NCI-H446 treated with DMSO at 0.1 percent for 48 hours (cell line): ENCODE results near the gene EFNB3.
A peak's percentile ranks its signal among the peaks of the same experiment; 100 is the strongest.

Source experiments
- DNase-seq: peaks from one replicate; lab custom pipeline; 2025; lab: John Stamatoyannopoulos, UW

The EFNB3 gene

GRCh38 chr17:7700510-7700909 is 4.5 kb upstream of the EFNB3 start:
- DNase-seq, result no peak

GRCh38 chr17:7701681-7702080 is 3.3 kb upstream of the EFNB3 start:
- no peak for DNase-seq

- DNase-seq, result no peak
These were observed 2.2 kb upstream of the EFNB3 start for GRCh38 chr17:7702776-7703175.

GRCh38 chr17:7703584-7704479 is 1.2 kb upstream of the EFNB3 start:
- no peak for DNase-seq

- no peak for DNase-seq
These were observed 560 bp downstream of the EFNB3 start for GRCh38 chr17:7705269-7706255.

- DNase-seq, result no peak
These were observed 1.8 kb downstream of the EFNB3 start for GRCh38 chr17:7706631-7707354.

GRCh38 chr17:7707446-7707845 is 2.4 kb downstream of the EFNB3 start:
- DNase-seq, result no peak

- no peak for DNase-seq
These were observed 3.1 kb downstream of the EFNB3 start for GRCh38 chr17:7707858-7708750.

- no peak for DNase-seq
These were observed 4.0 kb downstream of the EFNB3 start for GRCh38 chr17:7709031-7709430.

GRCh38 chr17:7710301-7710700 is 5.3 kb downstream of the EFNB3 start:
- DNase-seq, result no peak

- no peak for DNase-seq
These were observed 6.2 kb downstream of the EFNB3 start for GRCh38 chr17:7711051-7711755.

GRCh38 chr17:7712111-7712771 is 7.2 kb downstream of the EFNB3 start:
- DNase-seq, result no peak

GRCh38 chr17:7713782-7714181 is 8.8 kb downstream of the EFNB3 start:
- no peak for DNase-seq

- no peak for DNase-seq
These were observed 10.0 kb downstream of the EFNB3 start for GRCh38 chr17:7714721-7715594.

- DNase-seq, result no peak
These were observed 11.2 kb downstream of the EFNB3 start for GRCh38 chr17:7715936-7716886.

GRCh38 chr17:7716901-7717755 is 12.1 kb downstream of the EFNB3 start, which contains the start of gene DNAH2:
DNAH2 (plus strand) TSS chr17:7717744; CDS start chr17:7719735, 1,991 bp downstream.
- DNase-seq, result peak; percentile 89
